Esophagus mucosa (tissue), 1 donor: ENCODE results near the gene FBXO31. TPM values are rescaled to one million over a fixed set of nuclear protein-coding genes. Genes with fewer than 3 reads are reported as not detected.

Experiments
- ATAC-seq: fragments of 200-7000 bp; cut with Tn5 transposase; one replicate; pipeline ENCODE4 v1.9.1; 2020
- total RNA-seq: library from RNA; stranded (reverse); gene quantifications from one replicate; pipeline ENCODE4 v1.2.4, GENCODE V29; 2023
- donor health status: DM: yes; HTN: yes; CAD: no.

Gene FBXO31
- total RNA-seq, 1 donor from 2014 or later: 16.9 TPM

DNA sequence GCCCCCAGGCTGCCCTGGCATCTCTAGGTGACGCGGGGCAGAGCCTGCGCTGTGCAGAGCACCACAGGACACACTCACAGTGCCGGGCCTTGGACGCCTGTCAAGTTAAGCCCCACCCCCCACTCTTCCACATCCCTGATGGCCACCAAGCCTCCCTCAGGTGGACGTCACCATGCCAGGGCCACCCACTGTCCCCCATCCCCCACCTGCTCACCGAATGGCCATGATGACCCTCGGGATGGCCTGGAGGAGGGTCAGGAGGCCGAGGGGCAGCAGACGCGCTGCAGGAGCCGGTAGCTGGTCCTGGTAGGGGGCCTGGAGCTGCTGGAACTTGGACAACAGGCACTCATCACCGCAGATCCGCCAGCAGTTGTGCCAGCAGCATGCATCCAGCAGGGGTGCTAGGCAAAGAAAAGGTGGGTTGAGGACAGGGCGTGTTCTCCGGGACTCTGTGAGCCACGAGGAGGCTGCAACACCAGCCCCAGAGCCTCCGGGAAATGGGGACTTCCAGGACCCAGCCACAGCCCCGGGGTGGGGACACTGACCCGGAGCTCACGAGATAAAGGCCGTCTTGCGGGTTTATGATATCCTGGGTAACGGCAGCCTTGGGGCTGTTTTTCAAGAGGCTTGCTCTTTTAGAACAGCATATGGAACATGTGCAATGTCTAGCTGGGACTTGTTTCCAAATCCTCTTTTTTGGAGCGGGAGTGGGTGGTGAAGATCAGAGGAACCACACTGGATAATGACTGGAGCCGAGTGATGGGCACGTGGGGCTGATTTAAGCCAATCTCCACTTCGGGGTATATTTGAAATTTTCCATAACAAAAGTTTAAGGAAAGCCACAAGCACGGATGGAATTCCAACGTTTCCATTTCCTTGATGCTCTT is 77.8 kb downstream of the FBXO31 start:
- peak; percentile 70 for ATAC-seq

DNA sequence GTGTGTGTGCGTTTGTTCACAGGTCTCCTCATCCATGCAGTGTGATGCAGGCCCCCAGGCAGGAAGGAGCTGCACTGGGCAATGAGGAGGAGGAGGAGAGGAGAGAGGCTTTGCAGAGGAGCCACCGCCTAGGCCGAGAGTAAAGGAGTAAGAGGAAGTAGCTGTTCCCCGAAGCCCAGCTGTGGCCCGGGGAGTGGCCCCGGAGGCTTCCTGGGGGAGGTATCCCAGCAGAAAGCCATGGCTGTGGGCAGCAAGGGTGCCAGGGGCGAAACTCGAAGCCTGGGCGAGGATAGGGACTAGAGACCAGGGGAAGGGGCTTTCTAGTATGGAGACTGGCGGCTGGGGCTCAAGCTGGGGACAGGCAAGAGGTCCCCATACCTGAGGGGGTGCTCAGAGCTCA is 78.6 kb downstream of the FBXO31 start:
- peak; percentile 48 for ATAC-seq

DNA sequence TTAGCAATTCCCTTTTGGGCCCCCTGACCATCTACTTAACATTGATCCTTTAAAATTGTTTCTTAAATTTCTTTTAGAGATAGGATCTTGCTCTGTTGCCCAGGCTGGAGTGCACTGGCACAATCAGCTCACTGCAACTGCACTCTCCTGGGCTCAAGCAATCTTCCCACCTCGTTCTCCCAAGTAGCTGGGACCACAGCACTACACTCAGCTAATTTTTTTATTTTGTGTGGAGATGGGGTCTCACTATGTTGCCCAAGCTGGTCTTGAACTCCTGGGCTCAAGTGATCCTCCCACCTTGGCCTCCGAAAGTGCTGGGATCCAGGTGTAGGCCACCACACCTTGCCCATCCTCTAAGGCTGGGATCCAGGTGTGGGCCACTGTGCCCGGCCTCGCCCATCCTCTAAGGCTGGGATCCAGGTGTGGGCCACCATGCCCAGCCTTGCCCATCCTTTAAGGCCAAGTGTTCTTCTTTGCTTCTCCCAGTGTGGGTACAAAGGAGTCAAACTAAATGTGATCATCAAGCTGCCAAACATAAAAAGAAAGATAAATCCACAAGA is 79.5 kb downstream of the FBXO31 start:
- peak; percentile 56 for ATAC-seq

DNA sequence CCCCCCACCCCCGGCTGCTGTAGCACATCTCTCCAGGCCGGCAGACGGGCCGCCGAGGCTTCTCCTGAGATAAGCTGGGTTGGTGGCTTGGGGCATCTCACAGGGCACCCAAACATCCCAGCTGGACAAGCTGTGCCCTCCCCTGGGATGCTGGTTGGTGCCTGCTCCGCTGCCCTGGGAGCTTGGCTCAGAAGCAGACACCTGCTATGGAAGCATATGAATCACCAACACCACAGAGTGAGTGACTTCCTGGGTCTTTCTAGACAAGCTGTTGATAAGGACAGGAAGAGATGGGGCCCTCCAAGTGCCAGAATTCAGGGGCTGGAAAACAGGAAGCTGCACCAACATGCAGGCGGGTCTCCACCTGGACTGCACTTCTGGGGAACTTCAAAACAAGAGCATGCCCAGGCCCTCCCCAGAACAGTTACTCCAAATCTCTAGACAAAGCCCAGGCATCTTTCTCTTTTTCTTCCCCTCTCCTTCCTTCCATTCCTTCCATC is 80.1 kb downstream of the FBXO31 start:
- no peak for ATAC-seq

DNA sequence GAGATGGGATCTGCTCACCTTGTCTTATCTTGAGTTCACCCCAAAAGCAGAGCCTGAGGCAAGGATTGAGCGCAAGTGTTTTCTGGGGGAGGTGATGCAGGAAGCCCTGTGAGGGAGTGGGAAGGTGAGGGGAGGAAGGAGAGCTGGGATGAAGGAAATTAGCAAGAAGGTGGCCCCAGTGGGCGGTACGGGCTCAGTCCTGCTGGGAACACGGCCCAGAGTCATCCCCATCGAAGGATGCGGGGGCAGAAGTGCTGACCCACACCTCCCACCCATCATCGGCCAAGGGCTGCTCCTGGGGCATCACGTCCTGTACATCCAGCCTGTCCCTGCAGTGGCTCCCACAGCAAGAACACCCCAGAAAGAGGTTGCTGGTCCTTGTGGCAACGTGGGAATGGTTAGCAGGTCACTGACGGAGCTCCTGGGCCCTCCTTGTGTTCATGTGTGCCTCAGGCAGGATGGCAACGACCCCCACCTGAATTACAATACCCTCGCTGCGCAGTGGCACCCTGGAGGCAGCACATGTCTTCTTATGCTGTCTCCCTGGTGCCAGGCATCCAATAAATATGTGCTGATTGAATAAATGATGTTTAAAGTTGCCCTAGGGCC is 84.6 kb downstream of the FBXO31 start:
- no peak for ATAC-seq

DNA sequence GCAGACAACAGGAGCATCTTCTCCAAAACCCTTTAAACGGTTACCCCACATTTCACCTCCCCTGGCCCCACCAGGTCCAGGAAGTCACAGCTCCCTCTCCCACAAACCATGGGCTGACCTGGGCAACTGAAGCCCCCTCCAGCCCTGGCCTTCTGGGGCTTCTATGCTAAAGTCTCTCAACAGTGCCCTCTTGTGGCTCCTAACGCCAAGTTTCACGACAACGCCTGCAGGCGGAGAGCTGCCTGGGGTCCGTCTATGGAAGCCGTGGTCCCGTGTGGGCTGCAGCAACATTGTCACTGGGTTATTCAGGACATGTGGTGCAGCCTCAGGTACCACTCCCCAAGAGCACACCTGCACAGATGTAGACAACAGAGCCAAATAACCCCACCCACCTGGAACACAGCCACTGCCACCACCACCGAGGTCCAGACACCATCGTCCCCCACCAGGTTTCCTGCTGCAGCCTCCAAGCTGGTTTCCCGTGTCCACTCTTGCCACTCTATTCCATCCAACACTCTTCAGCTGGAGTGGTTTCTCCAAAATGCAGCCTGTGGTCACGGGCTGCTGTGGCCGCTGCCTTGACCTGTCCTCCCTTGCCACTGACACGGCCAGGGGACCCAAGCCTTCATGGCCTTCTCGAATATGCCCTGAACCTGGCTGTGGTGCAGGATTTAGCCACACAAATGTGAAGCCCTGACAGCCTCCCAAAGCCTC is 85.5 kb downstream of the FBXO31 start:
- ATAC-seq: no peak

DNA sequence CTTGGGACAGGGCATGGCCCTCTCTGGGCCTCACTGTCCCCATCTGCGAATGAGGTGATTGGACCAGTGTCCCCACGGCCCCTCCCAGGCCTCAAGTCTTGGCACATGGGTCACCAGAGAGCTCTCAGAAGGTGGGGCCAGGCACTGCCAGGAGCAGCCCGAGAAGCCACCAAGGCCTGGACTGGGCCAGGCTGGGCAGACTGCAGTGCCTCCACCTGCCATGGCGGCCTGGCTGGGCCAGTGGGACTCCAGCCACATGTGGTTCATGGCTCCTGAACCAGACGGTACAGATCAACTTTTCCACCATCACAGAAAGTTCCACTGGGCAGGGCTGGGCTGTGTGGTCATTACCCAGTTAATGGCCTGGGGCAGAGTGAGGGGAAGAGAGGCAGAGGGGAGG is 86.2 kb downstream of the FBXO31 start:
- no peak for ATAC-seq

DNA sequence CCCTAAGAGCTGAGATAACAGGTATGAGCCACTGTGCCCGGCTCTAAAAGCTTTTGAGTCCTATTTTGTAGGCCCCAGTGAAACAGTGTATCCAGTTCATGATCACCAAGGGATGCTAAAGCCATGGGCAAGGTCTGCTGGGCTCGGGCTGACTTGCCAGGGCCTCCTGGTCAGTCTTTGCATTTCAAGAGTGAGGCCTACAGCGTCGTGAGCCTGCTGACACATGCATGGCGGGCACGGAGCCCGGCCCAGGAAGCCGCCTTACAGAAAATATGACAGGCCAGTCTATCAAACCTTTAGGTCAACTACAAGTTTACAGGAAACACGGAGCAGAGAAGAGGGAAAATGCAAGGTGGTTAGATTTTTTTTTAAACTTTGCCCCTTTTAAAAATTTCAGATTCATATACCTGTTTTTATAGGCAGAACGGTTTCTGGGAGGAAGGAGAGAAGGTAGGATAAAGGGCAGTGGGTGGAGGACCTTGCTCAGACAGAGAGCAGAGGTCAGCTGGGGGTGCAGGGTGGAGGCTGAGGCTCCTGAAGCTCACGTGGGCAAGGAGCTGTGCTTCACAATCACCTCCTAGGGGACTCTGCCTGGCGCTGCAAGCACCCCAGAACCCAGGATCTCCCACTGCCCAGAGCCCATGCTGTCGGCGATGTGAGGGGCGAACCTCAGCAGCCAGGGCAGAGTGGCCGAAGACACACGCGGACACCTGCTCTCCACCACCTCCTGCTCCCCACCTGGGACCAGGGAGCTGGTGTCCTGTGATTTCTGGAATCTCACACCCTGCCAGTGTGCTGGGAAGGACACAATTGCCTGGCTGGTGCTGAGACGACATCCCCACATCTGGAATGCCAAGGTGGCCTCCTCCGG is 87.7 kb downstream of the FBXO31 start:
- no peak for ATAC-seq

DNA sequence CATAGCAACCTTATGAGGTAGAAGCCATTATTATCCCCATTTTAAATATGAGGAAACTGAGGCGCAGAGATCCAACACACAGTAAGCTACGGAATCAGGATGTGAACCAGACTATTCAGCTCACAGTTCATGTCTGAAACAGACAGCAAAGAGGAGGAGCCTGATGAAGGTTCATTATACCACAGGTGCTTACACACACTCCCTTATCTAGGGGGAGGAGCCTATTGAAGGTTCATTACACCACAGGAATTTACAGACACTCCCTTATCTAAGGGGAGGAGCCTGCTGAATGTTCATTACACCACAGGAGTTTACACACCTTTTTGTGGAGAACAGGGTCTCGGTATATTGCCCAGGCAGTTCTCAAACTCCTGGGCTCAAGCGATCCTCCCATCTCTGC is 88.3 kb downstream of the FBXO31 start:
- peak; percentile 71 for ATAC-seq

DNA sequence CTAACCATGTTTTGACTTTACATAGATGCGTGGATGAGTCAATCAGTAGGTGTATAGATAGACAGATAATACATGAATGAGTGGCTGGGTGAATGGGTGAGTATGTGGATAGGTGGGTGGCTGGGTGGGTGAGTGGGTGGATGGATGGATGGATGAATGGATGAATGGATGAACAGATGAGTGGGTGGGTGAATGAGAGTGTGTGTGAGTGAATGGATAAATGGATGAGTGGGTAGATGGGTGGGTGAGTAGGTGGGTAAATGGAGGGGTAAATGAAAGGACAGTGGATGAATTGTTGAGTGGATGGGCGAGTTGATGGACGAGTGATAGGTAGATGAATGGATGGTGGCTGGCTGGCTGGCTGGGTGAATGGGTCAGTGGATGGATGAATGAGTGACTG is 89.6 kb downstream of the FBXO31 start:
- ATAC-seq: no peak

DNA sequence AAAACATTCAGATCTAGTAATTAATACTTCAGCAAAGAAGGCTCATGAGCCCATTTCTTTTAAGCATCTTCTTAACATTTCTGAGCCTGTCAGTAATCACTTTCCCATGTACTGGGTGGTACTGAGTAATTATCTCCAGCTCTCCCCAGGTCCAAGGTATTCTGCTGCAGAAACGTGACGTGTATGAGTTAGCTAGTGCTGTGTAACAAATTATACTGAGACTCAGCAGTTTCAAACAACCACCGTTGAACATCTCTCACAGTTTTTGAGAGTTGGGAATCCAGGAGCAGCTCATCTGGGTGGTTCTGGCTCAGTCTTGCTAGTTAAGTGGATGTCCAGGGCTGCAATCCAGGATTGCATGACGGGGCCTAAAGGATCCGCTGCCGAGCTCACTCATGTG is 91.6 kb downstream of the FBXO31 start:
- no peak for ATAC-seq

DNA sequence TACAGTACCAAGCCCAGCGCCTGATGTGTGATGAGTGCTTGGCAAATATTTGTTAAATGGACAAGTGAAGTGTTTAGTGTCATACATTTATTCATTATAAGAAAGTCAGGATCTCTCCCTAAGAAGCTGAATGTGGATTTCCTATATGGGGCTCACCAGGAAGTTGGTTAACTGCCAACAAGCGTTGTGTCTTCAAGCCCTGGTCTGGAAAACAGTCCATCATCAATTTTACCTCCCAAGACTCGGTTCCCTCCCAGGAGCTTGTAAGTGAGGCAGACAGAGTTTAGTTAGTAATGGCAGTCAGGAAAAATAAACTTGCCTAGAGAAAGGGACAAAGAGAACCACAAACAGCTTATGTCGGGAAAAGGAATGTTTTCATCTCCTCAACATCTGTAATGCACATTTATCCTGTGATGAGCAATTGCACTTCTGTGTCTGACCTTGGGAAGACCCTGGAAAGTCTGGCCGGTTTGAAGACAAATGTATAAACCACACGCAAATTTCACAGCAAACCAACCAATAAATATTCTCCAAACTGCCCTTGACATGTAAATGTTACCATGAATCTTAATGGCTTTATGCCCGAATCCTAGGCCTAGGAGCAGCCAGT is 94.7 kb downstream of the FBXO31 start:
- ATAC-seq: no peak

DNA sequence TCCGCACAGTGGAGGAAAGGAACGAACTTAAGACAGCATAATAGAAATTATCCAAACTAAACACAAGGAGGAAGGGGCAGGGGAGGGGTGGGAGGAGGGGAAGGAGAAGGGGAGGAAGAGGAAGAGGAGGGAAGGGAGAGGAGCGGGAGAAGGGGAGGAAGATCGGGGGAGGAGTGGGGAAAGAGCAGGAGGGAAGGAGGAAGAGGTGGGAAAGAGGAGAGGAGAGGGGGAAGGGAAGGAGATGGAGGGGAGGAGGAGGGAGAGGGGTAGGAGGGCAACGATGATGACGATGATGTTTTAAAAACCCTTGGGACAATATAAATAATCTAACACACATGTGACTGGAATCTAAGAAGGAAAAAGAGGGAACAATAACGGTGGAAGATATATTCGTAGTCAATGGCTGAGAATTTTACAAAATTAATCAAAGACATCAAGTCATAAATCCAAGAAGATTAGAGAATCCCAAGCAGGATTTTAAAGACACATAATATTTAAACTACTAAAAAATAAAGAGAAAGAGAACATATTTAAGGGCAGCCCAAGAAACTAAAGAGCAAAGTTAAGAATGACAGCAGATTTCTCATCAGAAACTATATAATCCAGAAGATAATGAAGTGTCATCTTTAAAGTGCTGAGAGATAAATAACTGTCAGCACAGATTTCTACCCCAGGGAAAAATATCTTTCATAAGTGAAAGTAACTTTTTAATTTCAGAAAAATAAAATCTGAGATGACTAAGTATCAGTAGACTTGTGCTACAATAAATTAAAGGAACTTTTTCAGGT is 96.5 kb downstream of the FBXO31 start:
- no peak for ATAC-seq

DNA sequence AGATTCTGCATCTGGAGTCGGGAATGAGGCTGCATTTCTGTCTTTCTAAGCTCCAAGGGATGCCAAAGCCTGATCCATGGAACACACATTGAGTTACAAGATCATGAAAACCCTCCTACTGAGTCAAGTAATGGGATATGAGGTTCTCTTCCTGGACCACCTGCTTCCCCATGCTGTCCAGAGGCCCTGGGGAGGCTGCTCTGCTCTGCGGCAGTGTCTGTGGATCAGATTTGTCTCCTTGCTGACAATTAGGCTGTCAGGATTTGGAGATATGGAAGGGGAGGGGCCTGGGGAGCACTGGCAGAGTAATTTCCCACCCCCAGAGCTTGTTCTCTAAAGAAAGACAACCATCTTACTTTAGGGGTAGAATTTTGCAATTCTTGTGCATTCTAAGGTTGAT is 99.4 kb downstream of the FBXO31 start:
- no peak for ATAC-seq

DNA sequence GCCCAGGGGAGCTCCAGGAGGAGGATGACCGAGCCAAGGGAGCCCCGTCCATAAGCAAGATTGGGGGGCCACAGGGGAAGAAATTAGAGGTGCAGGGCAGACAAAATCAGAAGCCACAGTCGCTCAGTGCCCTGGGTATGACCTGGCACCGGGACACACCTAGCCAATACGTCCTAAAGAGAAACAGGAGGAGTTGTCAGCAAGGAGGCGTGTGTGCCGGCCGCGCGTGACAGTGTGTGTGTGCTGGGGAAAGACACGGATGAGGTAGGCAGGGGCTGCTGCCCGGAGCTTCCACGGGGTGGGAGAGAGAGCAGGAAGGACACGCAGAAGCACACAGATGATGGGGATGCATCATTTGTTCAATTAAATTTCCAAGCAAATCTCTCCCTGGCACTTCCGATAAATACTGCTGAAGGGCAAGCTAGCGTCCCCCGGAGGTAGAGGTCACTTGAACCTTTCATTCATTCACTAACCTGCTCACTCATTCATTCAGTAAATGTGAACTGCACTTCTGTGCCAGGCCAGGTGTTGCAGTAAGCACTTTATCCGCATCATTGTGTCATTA is 104.4 kb downstream of the FBXO31 start:
- peak; percentile 5 for ATAC-seq

DNA sequence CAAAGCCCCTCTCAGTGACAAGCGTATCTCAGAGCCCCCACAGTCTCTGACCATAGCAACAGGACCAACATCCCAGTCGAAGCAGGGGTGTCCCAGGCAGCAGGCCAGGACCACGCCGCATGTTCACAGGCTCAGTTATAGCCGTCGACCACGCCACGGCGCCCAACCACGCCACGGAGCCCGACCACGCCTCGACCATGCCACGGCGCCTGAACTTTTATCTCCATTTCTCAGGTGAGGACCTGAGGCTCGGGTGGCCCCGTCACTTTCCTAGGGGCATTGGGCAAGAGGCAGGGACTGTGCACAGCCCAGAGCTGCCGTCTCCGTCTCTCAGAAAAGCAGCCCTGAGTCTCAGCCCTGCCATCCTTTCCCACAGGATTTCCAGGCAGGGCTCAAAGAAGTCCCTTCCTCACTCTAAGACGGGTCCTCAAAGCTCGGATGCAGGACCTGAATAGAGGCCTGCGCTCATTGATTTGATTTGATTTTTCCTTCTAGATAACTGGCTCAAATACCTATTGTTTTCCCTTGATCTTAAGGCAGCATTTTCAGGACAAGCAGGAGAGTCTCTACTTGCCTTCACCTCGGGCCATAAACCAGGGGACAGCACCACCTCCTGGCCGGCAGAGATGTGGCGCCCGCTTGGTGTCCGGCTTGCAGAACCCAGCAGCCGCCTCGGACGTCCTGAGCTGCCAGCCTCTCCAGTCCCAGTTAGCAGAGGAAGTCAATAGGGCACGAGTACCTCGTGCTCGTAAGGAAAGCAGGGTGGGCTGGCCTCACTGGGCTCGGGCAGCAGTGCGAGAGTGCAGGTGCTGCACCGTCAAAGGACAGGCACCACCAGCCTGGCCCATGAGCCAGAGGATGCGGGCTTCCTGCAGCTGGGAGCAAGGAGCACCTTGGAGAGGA is 105.1 kb downstream of the FBXO31 start:
- peak; percentile 87 for ATAC-seq
